H9 (cell line): Measurements from ENCODE around the gene KCNIP4. TPM values are rescaled to one million over a fixed set of nuclear protein-coding genes. Genes with fewer than 3 reads are reported as not detected.

Experiments
- DNase-seq: peaks from one replicate; pipeline ENCODE4 v3.0.0-alpha.2; 2017
- H2AFZ ChIP-seq: one replicate; pipeline ENCODE4 v1.6.1; 2013; ENCODE audit warnings: mild to moderate bottlenecking, low read length, control low read depth, moderate library complexity
- H2AK5ac ChIP-seq: 2 replicates; pipeline ENCODE4 v1.6.1; 2013; ENCODE audit warnings: low read length, control low read depth, mixed read lengths; ENCODE audit not compliant: insufficient read length
- H2BK120ac ChIP-seq: one replicate; pipeline ENCODE4 v1.6.1; 2013; ENCODE audit warnings: low read depth, mild to moderate bottlenecking, low read length, control low read depth, inconsistent platforms; ENCODE audit not compliant: poor library complexity, severe bottlenecking
- H2BK12ac ChIP-seq: 2 replicates; pipeline ENCODE4 v1.6.1; 2013; ENCODE audit warnings: low read length, control low read depth, mixed read lengths, low read depth; ENCODE audit not compliant: insufficient read length
- H2BK15ac ChIP-seq: 2 replicates; pipeline ENCODE4 v1.6.1; 2013; ENCODE audit warnings: low read depth, low read length, control low read depth
- H2BK20ac ChIP-seq: one replicate; pipeline ENCODE4 v1.6.1; 2013; ENCODE audit warnings: low read depth, mild to moderate bottlenecking, low read length, control low read depth, inconsistent platforms; ENCODE audit not compliant: poor library complexity, severe bottlenecking
- H2BK5ac ChIP-seq: 2 replicates; pipeline ENCODE4 v1.6.1; 2013; ENCODE audit warnings: low read length, control low read depth, mixed read lengths; ENCODE audit not compliant: insufficient read length
- H3K14ac ChIP-seq: 2 replicates; pipeline ENCODE4 v1.6.1; 2013; ENCODE audit warnings: low read length, control low read depth; ENCODE audit not compliant: insufficient read depth
- H3K18ac ChIP-seq: 2 replicates; pipeline ENCODE4 v1.6.1; 2013; ENCODE audit warnings: low read depth, mild to moderate bottlenecking, mixed read lengths, low read length, control low read depth; ENCODE audit not compliant: insufficient read length
- H3K23ac ChIP-seq: 2 replicates; pipeline ENCODE4 v1.6.1; 2013; ENCODE audit warnings: low read length, control low read depth, mixed read lengths, low read depth; ENCODE audit not compliant: insufficient read length
- H3K23me2 ChIP-seq: 2 replicates; pipeline ENCODE4 v1.6.1; 2013; ENCODE audit warnings: low read depth, mild to moderate bottlenecking, mixed read lengths, low read length, control low read depth; ENCODE audit not compliant: insufficient read length, poor library complexity, severe bottlenecking
- H3K27ac ChIP-seq: 2 replicates; pipeline ENCODE4 v1.5.1; 2013; ENCODE audit warnings: low read length, control low read depth, mixed read lengths, low read depth; ENCODE audit not compliant: insufficient read length
- H3K27me3 ChIP-seq: 2 replicates; pipeline ENCODE4 v1.6.1; 2013; ENCODE audit warnings: low read length, control low read depth, inconsistent platforms; ENCODE audit not compliant: insufficient read depth
- H3K4ac ChIP-seq: 2 replicates; pipeline ENCODE4 v1.6.1; 2013; ENCODE audit warnings: low read depth, mild to moderate bottlenecking, control low read depth, inconsistent platforms, low read length, moderate library complexity
- H3K4me1 ChIP-seq: 2 replicates; pipeline ENCODE4 v1.6.1; 2013; ENCODE audit warnings: low read length, control low read depth, inconsistent platforms; ENCODE audit not compliant: insufficient read depth
- H3K4me2 ChIP-seq: 2 replicates; pipeline ENCODE4 v1.6.1; 2013; ENCODE audit warnings: low read length, control low read depth, mixed read lengths; ENCODE audit not compliant: insufficient read length, insufficient read depth
- H3K56ac ChIP-seq: 2 replicates; pipeline ENCODE4 v1.6.1; 2013; ENCODE audit warnings: low read depth, mild to moderate bottlenecking, mixed read lengths, low read length, control low read depth; ENCODE audit not compliant: insufficient read length
- H3K79me1 ChIP-seq: 2 replicates; pipeline ENCODE4 v1.6.1; 2013; ENCODE audit warnings: low read depth, mild to moderate bottlenecking, moderate library complexity, low read length, control low read depth, inconsistent platforms; ENCODE audit not compliant: insufficient read depth, poor library complexity, severe bottlenecking
- H3K79me2 ChIP-seq: 2 replicates; pipeline ENCODE4 v1.6.1; 2013; ENCODE audit warnings: low read length, control low read depth, inconsistent platforms; ENCODE audit not compliant: insufficient read depth
- H3K9ac ChIP-seq: 2 replicates; pipeline ENCODE4 v1.6.1; 2013; ENCODE audit warnings: low read length, control low read depth, mixed read lengths; ENCODE audit not compliant: insufficient read length; ENCODE audit errors: extremely low read depth
- H3K9me3 ChIP-seq: one replicate; pipeline ENCODE4 v1.6.1; 2013; ENCODE audit warnings: low read depth, low read length, inconsistent platforms; ENCODE audit not compliant: control insufficient read depth
- H3T11ph ChIP-seq: one replicate; pipeline ENCODE4 v1.6.1; 2013; ENCODE audit warnings: mild to moderate bottlenecking, low read length, control low read depth, inconsistent platforms
- H4K20me1 ChIP-seq: one replicate; pipeline ENCODE4 v1.6.1; 2013; ENCODE audit not compliant: control insufficient read depth, insufficient read length, insufficient read depth
- H4K5ac ChIP-seq: 2 replicates; pipeline ENCODE4 v1.6.1; 2013; ENCODE audit warnings: low read depth, mild to moderate bottlenecking, mixed read lengths, low read length, control low read depth; ENCODE audit not compliant: insufficient read length
- H4K8ac ChIP-seq: replicated peaks from 2 replicates; pipeline ENCODE4 v1.6.1; 2013; ENCODE audit warnings: low read length, control low read depth, mixed read lengths, low read depth; ENCODE audit not compliant: insufficient read length
- H4K91ac ChIP-seq: 2 replicates; pipeline ENCODE4 v1.6.1; 2013; ENCODE audit warnings: low read depth, mild to moderate bottlenecking, moderate library complexity, mixed read lengths, low read length, control low read depth; ENCODE audit not compliant: insufficient read length
- H3K27ac Mint-ChIP-seq, 3 experiments: 2 replicates in 2 of 3; 3 replicates in 1 of 3; pipeline ENCODE4 v1.8.0; 2020 to 2021; ENCODE audit warnings: mixed read lengths in 3 of 3, mild to moderate bottlenecking in 1 of 3, moderate library complexity in 1 of 3
- H3K27me3 Mint-ChIP-seq: 2 replicates; pipeline ENCODE4 v1.8.0; 2021; ENCODE audit warnings: low read depth, mild to moderate bottlenecking, moderate library complexity, mixed read lengths
- H3K36me3 Mint-ChIP-seq, 3 experiments: 2 replicates in 2 of 3; 3 replicates in 1 of 3; pipeline ENCODE4 v1.8.0; 2020 to 2021; ENCODE audit warnings: low read depth in 3 of 3, mixed read lengths in 3 of 3; ENCODE audit not compliant: insufficient read depth in 1 of 3
- H3K4me1 Mint-ChIP-seq, 2 experiments: 2 replicates each; pipeline ENCODE4 v1.8.0; 2020; ENCODE audit warnings: mixed read lengths in 2 of 2
- H3K4me3 Mint-ChIP-seq, 2 experiments: 2 replicates in 1 of 2; 3 replicates in 1 of 2; pipeline ENCODE4 v1.8.0; 2020 to 2021; ENCODE audit warnings: mild to moderate bottlenecking in 2 of 2, mixed read lengths in 2 of 2, moderate library complexity in 1 of 2
- H3K9me3 Mint-ChIP-seq, 2 experiments: 2 replicates in 1 of 2; 3 replicates in 1 of 2; pipeline ENCODE4 v1.8.0; 2020; ENCODE audit warnings: mild to moderate bottlenecking in 2 of 2, mixed read lengths in 2 of 2, moderate library complexity in 1 of 2
- CTCF ChIP-seq: fragments of 200-600 bp; sonication (generic); conservative IDR thresholded peaks from 3 replicates; pipeline ENCODE4 v1.8.0; 2021; ENCODE audit warnings: antibody characterized with exemption, mild to moderate bottlenecking
- WGBS: extraction: QIAGEN DNeasy Blood & Tissue Kit; methylation state at CpG from one replicate; pipeline ENCODE4 v1.1.7; 2013; ENCODE audit warnings: missing lambda C conversion rate, low lambda C conversion rate, mixed read lengths; ENCODE audit not compliant: insufficient read length; ENCODE audit errors: extremely low coverage; 5-methylcytosine and 5-hydroxymethylcytosine counted together
- total RNA-seq: library from RNA; stranded (reverse); gene quantifications from 2 replicates; pipeline ENCODE4 v1.2.1, GENCODE V29; 2021

Gene KCNIP4
- total RNA-seq, 1 experiment from 2014 or later, result not detected

DNA sequence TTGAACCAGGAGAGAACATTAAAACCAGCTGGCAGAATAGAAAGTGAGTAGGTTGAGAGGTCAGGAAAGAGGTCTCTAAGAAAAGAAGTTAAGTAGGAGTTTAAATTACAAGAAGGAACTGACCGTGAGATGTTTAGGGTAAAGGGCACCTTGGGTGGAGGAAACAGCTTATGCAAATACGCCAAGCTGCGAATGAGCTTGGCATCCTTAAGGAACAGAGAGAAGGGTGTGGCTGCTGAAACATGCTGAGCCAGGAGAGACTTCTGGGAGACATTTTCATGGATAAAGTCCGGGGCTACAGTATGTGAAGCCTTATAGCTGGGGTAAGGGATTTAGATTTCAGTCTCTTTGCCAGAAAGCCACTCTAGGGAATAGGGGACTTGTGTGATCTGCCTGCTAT is 249.1 kb downstream of the KCNIP4 start:
- no CpG with 5 or more reads among the region's 4 CpGs for WGBS
- no peak overlapping the region for H3K9ac ChIP-seq
- Mint-ChIP-seq H3K4me3 (no peak overlapping the region), H3K27ac (no peak overlapping the region), H3K4me1 (peaks cover 15 to 19% of the 10 kb centered on the region in 2 experiments), H3K9me3 (no peaks in the 10 kb centered on the region), H3K36me3 (no peaks in the 10 kb centered on the region), H3K27me3 (peaks cover 7% of the 10 kb centered on the region)
- no peak for TF ChIP-seq CTCF
- H3K4me2 ChIP-seq, result no peak overlapping the region
- H2BK12ac ChIP-seq, result no peak overlapping the region
- no peak for DNase-seq
- H3K27me3 ChIP-seq, result no peaks in the 10 kb centered on the region
- H3K9me3 ChIP-seq, result no peaks in the 10 kb centered on the region
- H3K27ac ChIP-seq, result no peak overlapping the region
- no peak overlapping the region for H3K14ac ChIP-seq
- no peaks in the 10 kb centered on the region for H3K4me1 ChIP-seq
- H3K4ac ChIP-seq, result no peak overlapping the region
- no peak overlapping the region for H2BK20ac ChIP-seq
- no peak overlapping the region for H4K8ac ChIP-seq
- no peak overlapping the region for H2BK5ac ChIP-seq
- H4K20me1 ChIP-seq, result no peaks in the 10 kb centered on the region
- H3K79me1 ChIP-seq, result no peaks in the 10 kb centered on the region
- H3K23ac ChIP-seq, result no peak overlapping the region
- H2AK5ac ChIP-seq, result no peak overlapping the region
- H2AFZ ChIP-seq, result no peak overlapping the region
- no peak overlapping the region for H2BK120ac ChIP-seq
- no peak overlapping the region for H4K91ac ChIP-seq
- no peak overlapping the region for H3K56ac ChIP-seq
- no peak overlapping the region for H3T11ph ChIP-seq
- H2BK15ac ChIP-seq, result no peak overlapping the region
- H3K18ac ChIP-seq, result no peak overlapping the region
- no peaks in the 10 kb centered on the region for H3K23me2 ChIP-seq
- no peaks in the 10 kb centered on the region for H3K79me2 ChIP-seq
- no peak overlapping the region for H4K5ac ChIP-seq
